Large intestine (tissue), 3 donors: Measurements from ENCODE around the gene RARB. TPM values are rescaled to one million over a fixed set of nuclear protein-coding genes. Genes with fewer than 3 reads are reported as not detected.
A peak's percentile ranks its signal among the peaks of the same experiment; 100 is the strongest.

Experiments used
- DNase-seq, 2 donors: peaks; one replicate each; pipeline versions ENCODE4 v3.0.0 to v3.0.0-alpha.2; 2013
- H3K27ac ChIP-seq: one replicate; pipeline ENCODE4 v1.5.1; 2013; ENCODE audit warnings: low read length
- H3K27me3 ChIP-seq: 2 replicates; pipeline ENCODE4 v1.6.1; 2013; ENCODE audit warnings: low read length; ENCODE audit not compliant: control insufficient read depth, insufficient read depth
- H3K36me3 ChIP-seq: 2 replicates; pipeline ENCODE4 v1.6.1; 2013; ENCODE audit warnings: low read length; ENCODE audit not compliant: control insufficient read depth, insufficient read depth
- H3K4me1 ChIP-seq: one replicate; pipeline ENCODE4 v1.6.1; 2013; ENCODE audit warnings: low read length; ENCODE audit not compliant: control insufficient read depth, insufficient read depth
- H3K4me3 ChIP-seq: one replicate; pipeline ENCODE4 v1.5.1; 2013; ENCODE audit warnings: low read length
- H3K9me3 ChIP-seq: one replicate; pipeline ENCODE4 v1.6.1; 2013; ENCODE audit warnings: mild to moderate bottlenecking, low read depth, low read length, moderate library complexity; ENCODE audit not compliant: control insufficient read depth
- WGBS: methylation state at CpG from one replicate; pipeline ENCODE4 v1.1.5; 2013; ENCODE audit warnings: low lambda C conversion rate; ENCODE audit not compliant: insufficient coverage; 5-methylcytosine and 5-hydroxymethylcytosine counted together
- polyA plus RNA-seq: library from polyadenylated mRNA; unstranded; fragments of 120-200 nt; gene quantifications from one replicate; pipeline ENCODE4 v1.2.1, GENCODE V29; 2013

Gene RARB
- polyA plus RNA-seq, 1 donor: 9.1 TPM

DNA sequence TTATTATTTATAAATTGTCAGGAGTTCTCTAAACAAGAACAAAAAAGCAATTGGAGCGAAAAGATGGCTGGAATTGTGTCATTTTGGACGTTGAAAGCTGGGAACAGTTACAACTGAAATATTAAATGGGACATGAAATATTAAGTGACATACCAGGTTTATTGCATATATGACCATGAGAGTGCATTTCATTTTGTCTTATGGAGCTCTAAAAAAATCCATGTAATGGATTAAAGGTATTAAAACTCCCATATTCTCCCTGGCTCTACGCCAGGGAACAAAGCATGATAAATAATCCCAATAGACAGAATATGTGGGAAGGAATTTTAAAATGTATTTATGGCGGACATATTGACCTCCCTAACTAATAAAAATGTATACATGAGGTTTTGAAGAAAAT is 17.7 kb downstream of the RARB start:
- DNase-seq: no peak
- Histone ChIP-seq H3K4me3 (no peak overlapping the region), H3K27me3 (no peaks in the 10 kb centered on the region), H3K36me3 (no peaks in the 10 kb centered on the region), H3K27ac (no peak overlapping the region), H3K4me1 (peaks cover 10% of the 10 kb centered on the region), H3K9me3 (no peaks in the 10 kb centered on the region)
- 100% methylated on average over 2 of the region's 4 CpGs for WGBS

DNA sequence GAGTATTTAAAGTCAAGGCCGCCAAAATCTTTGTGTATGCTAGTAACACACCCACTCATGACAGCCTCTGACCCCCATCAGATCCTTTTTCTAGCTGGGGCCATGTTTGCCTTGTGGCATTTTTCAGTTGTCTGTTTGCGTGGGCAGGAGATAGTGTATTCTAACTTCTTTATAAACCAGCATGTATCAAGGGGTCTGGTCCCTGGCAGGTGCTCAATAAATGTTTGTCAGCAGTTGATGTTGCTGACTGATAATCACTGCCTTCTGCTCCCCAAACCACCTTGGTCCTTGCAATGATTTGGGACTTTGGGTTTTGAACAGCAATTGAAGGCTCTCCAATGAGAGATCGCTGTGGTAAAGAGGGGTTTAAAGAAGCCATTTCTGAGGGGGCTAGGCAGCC is 19.2 kb downstream of the RARB start:
- H3K36me3 ChIP-seq: no peaks in the 10 kb centered on the region
- no CpG with 5 or more reads among the region's 3 CpGs for WGBS
- H3K27ac ChIP-seq: no peak overlapping the region
- H3K27me3 ChIP-seq: no peaks in the 10 kb centered on the region
- no peaks in the 10 kb centered on the region for H3K9me3 ChIP-seq
- no peak overlapping the region for H3K4me3 ChIP-seq
- peaks cover 10% of the 10 kb centered on the region for H3K4me1 ChIP-seq
- no peak for DNase-seq

DNA sequence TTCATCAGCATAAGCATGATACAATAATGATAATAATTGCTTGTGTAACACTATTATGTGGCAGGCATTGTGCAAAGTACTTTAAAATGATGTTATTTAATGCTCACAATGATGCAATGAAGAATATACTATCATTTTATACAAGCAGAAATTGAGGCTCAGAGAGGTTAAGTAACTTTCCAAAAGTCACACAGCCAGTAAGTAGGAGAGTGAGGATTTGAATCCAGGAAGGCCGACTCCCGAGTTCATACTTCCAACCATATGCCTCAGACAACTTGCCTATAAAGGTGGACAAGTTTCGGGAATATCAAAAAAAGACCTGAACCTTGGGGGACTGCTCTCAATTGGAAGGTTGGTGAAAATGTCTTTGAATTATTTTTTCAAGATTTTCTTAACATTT is 19.9 kb downstream of the RARB start:
- Histone ChIP-seq H3K4me3 (no peak overlapping the region), H3K9me3 (no peaks in the 10 kb centered on the region), H3K4me1 (peaks cover 10% of the 10 kb centered on the region), H3K27ac (no peak overlapping the region), H3K36me3 (no peaks in the 10 kb centered on the region), H3K27me3 (no peaks in the 10 kb centered on the region)
- 90% methylated on average over 2 of the region's 3 CpGs for WGBS
- no peak for DNase-seq

DNA sequence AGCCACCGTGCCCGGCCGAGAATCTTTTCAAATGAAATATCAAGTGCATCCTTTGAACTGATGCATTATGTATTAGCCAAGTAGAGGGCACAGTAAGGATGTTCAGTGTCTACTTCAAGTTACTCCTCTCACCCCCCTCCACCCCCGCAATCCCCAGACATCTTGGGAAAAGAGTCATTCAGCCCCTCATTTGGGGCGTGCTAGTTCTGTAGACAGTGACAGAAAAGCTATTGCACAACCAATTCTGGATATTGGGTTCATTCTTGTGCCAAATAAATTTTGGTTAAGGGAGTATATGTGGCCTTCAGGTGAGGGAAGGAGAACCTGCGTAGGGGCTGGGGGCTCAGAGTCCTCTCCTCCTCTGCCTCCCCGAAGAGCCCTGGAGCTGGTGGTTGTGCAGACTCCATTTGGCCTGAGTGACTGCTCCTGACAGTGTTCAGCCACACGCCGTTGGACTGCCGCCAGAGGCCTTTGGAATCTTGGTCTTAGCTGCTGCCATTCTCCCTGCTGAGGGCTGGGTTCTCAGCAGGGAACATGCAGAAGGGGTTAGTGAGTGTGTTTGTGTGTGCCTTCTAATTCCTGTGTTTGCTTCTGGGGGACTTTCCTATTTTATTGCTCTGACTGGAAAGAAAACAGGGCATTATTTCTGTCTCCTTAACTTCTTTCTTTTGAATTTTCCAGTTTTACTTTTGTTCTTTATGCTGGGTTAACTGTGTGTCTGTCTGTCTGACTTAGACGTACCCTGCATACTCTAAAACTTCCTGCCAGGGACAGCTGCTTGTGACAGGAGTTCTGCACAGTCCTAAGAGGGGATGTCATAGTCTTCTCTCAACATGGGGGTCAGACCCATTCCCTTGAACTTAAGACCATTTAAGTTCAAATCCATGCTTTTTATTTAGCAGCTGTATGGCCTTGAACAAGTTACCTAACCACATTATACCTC is 21.0 kb downstream of the RARB start:
- 0% methylated on average over 1 of the region's 11 CpGs for WGBS

DNA sequence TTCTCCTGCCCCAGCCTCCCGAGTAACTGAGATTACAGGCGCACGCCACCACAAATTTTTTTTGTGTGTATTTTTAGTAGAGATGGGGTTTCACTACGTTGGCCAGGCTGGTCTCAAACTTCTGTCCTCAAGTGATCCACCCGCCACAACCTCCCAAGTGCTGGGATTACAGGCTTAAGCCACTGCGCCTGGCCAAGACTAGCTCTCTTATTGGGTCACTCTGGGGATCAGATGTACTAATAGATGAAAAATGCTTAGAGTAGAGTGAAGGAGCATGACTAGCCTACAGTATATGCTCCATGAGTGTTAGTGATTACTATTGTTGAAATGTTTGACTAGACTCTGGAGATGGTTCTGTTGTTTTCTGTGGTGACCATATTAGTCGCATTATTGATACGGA is 21.8 kb downstream of the RARB start:
- Histone ChIP-seq H3K9me3 (no peaks in the 10 kb centered on the region), H3K4me1 (peaks cover 12% of the 10 kb centered on the region), H3K27me3 (no peaks in the 10 kb centered on the region), H3K4me3 (no peak overlapping the region), H3K27ac (no peak overlapping the region), H3K36me3 (no peaks in the 10 kb centered on the region)
- no peak for DNase-seq
- 100% methylated on average over 2 of the region's 8 CpGs for WGBS

More for the DNA sequence above, 21.0 kb downstream of the RARB start:
- no peaks in the 10 kb centered on the region for H3K36me3 ChIP-seq
- H3K4me3 ChIP-seq: no peak overlapping the region
- H3K27ac ChIP-seq: peak overlapping the region; percentile 31
- H3K4me1 ChIP-seq: peaks cover 12% of the 10 kb centered on the region
- H3K9me3 ChIP-seq: no peaks in the 10 kb centered on the region
- no peaks in the 10 kb centered on the region for H3K27me3 ChIP-seq
- peak; percentile 65 to 79 for DNase-seq

DNA sequence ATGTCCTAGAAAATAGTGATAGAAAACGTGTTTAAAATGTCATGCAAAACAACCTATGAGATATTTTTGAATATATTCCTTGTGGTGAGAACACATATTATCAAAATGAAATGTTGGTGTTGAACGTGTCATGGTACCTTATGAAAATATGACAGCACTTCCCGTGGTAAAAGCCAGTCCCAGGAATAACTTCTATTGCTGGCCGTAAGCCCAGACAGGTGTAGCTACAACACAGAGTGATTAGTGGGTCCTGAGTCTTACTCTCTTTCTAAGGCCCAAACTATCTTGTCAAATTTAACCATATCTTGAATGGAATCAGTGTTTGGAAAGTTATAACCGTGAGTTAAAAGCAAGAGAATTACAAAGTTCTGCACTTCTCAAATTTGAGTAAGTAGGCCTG is 24.1 kb downstream of the RARB start:
- no peak for DNase-seq
- Histone ChIP-seq H3K4me3 (no peak overlapping the region), H3K27ac (no peak overlapping the region), H3K27me3 (no peaks in the 10 kb centered on the region), H3K4me1 (peaks cover 18% of the 10 kb centered on the region), H3K36me3 (no peaks in the 10 kb centered on the region), H3K9me3 (no peaks in the 10 kb centered on the region)
- WGBS: 80% methylated on average over 1 of the region's 5 CpGs

DNA sequence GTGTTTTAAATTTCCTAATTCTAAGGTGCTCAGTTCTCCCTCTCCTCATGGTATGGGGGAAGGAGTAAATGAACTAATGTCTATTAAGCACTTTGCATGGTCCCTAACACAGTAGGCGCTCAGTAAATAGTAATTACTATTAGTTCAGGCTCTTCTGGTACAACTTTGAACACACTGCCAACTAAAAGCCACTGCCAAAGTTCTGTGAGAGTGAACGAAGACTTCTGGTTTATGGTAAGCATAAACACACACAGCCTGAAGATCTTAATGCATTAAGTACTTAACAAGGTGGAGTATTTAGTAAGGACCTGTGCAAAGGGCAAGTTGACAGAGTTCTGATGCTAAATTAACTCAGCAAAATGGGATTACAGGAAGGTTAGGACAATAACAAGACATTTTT is 24.7 kb downstream of the RARB start:
- Histone ChIP-seq H3K27ac (no peak overlapping the region), H3K27me3 (no peaks in the 10 kb centered on the region), H3K9me3 (no peaks in the 10 kb centered on the region), H3K4me1 (peaks cover 18% of the 10 kb centered on the region), H3K36me3 (no peaks in the 10 kb centered on the region), H3K4me3 (no peak overlapping the region)
- WGBS: no CpG with 5 or more reads among the region's 2 CpGs
- DNase-seq: no peak

DNA sequence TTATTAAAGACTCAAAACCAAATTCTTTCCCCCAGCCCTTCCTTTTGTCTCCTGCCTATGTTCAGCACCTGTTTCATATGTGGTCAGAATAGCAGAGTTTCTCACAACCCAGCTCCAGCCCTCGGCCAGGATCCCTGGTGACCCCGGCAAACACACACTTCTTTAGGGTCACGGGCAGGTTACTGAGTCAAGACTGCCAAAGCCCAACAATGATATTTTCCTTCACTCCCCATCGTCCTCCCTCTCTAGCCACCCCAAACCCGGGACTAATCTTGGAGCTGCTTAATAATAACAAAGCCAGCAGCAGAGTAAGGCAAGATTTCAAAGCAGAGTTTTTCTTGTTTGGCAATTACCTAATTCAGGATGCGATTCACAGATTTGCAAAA is 25.5 kb downstream of the RARB start:
- Histone ChIP-seq H3K9me3 (no peaks in the 10 kb centered on the region), H3K27ac (no peak overlapping the region), H3K27me3 (no peaks in the 10 kb centered on the region), H3K4me3 (no peak overlapping the region), H3K4me1 (peaks cover 18% of the 10 kb centered on the region), H3K36me3 (no peaks in the 10 kb centered on the region)
- DNase-seq: no peak
- WGBS: 61% methylated on average over 3 of the region's 6 CpGs

DNA sequence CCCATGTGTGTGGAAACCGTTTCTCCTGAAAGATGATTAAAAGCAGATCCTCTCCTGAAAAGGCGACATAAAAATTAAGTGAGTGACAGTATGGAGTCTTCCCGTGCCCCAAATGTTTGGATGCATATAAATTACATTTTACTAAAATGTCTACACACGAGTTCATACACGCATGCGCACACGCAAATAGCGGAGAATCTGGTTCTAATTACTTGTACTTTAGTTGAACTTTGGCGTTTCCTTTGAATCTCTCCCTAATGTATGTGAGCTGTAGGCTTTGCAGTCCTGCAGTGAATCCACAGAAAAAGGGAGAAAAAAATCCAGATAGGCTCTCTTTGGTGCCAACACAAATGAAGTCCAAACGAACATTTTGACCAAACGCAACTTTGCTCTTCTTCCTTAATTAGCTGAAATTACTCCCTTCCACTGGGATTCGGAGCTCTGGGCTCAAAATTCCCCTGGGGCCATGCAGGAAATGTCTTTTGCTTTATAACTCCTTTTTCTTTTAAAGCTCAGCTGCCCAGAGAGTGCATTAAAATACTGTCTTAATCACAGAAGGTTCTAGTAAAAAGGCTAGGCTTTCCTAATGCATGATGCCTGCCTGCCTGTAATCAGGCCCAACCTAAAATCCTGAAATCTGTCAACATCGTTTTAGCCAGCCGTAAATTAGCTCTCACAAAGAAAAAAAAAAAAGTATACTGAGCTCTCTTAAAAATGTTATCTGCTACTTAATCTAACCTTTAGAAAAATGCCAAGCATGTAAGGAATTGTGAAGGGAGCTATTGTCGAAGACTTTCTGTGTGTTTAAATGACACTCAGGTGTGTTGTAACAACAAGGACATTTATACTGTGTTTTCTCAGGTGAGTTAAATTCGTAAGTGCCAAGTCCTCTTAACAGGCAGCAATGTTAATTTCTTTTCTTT is 26.2 kb downstream of the RARB start:
- H3K4me1 ChIP-seq: peaks cover 11% of the 10 kb centered on the region
- no peak overlapping the region for H3K4me3 ChIP-seq

DNA sequence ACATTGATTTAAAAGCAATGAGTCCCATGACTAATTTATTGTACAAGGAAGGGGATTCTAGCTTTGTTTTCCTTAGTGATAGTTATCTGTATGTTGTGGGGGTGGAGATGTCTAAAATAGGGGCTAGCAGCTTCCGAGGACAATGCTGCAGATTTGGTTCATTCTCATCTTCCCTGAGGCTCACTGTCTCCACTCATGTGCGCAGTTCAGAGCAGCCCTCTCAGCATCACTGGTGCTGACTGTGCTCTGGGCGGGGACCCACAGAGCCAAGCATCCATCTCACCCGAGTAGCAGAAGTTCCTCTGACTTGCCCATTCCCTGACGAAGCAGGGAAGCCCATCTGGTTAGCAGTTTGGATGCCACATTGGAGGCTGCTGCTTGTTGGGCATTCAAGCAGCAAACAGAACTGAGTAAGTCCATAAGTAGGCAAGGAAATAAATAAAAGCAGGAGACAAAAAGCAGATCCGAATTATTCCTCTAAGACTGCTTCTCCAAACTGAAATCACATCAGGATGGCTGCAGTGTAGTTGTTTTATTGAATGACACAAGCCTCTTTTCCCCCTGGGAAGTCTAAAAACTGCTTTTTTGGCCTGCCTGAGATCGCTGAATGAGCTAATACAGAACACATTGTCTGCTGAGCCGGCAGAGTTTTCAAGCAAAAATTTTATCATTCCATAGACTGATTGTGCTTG is 27.5 kb downstream of the RARB start:
- Histone ChIP-seq H3K9me3 (no peaks in the 10 kb centered on the region), H3K4me1 (peaks cover 8% of the 10 kb centered on the region), H3K27me3 (no peaks in the 10 kb centered on the region), H3K36me3 (no peaks in the 10 kb centered on the region), H3K4me3 (no peak overlapping the region), H3K27ac (no peak overlapping the region)
- no CpG with 5 or more reads among the region's 8 CpGs for WGBS
- no peak for DNase-seq

More for the DNA sequence above, 26.2 kb downstream of the RARB start:
- no peak overlapping the region for H3K27ac ChIP-seq
- 70% methylated on average over 2 of the region's 16 CpGs for WGBS
- no peak for DNase-seq
- H3K9me3 ChIP-seq: no peaks in the 10 kb centered on the region
- no peaks in the 10 kb centered on the region for H3K36me3 ChIP-seq
- no peaks in the 10 kb centered on the region for H3K27me3 ChIP-seq
